Measurements from ENCODE around the gene SLK. TPM values are rescaled to one million over a fixed set of nuclear protein-coding genes. Genes with fewer than 3 reads are reported as not detected.

Gene SLK
- total RNA-seq, 1 donor from 2014 or later = 26.7 TPM

GRCh38 chr10:103980288-103980906 is 13.5 kb downstream of the SLK start:
- intact Hi-C loops (cut with micrococcal nuclease) = no loop called here
- no peaks in the 10 kb centered on the region for H3K9me3 Mint-ChIP-seq
- no peaks in the 10 kb centered on the region for H3K27me3 Mint-ChIP-seq (ENCODE audit: low read depth)
- no peak overlapping the region for H3K4me3 Mint-ChIP-seq (ENCODE audit: low read depth)
- H3K27ac Mint-ChIP-seq = no peak overlapping the region
- peaks cover 6% of the 10 kb centered on the region for H3K36me3 Mint-ChIP-seq (ENCODE audit: low read depth)
- H3K4me1 Mint-ChIP-seq (ENCODE audit: low read depth) = peaks cover 47% of the 10 kb centered on the region
- DNase-seq (ENCODE audit: low spot score) = no peak

GRCh38 chr10:103982639-103983038 is 15.7 kb downstream of the SLK start:
- Mint-ChIP-seq H3K36me3 (ENCODE audit: low read depth) (peaks cover 6% of the 10 kb centered on the region), H3K9me3 (no peaks in the 10 kb centered on the region), H3K4me1 (ENCODE audit: low read depth) (peaks cover 54% of the 10 kb centered on the region), H3K27ac (no peak overlapping the region), H3K27me3 (ENCODE audit: low read depth) (no peaks in the 10 kb centered on the region), H3K4me3 (ENCODE audit: low read depth) (no peak overlapping the region)
- intact Hi-C loops (cut with micrococcal nuclease) = loop anchor here (2.0 kb wide), 1 partner anchor 14 kb away; no protein-coding TSS in a partner anchor
- DNase-seq (ENCODE audit: low spot score) = no peak

GRCh38 chr10:103983367-103983911 is 16.5 kb downstream of the SLK start:
- Mint-ChIP-seq H3K4me1 (ENCODE audit: low read depth) (peaks cover 59% of the 10 kb centered on the region), H3K36me3 (ENCODE audit: low read depth) (peaks cover 6% of the 10 kb centered on the region), H3K27me3 (ENCODE audit: low read depth) (no peaks in the 10 kb centered on the region), H3K9me3 (no peaks in the 10 kb centered on the region), H3K4me3 (ENCODE audit: low read depth) (peak overlapping the region; percentile 61), H3K27ac (peak overlapping the region; percentile 83)
- intact Hi-C loops (cut with micrococcal nuclease) = loop anchor here (2.0 kb wide), 1 partner anchor 15 kb away; no protein-coding TSS in a partner anchor
- DNase-seq (ENCODE audit: low spot score) = no peak

GRCh38 chr10:103985726-103986125 is 18.8 kb downstream of the SLK start:
- peaks cover 54% of the 10 kb centered on the region for H3K4me1 Mint-ChIP-seq (ENCODE audit: low read depth)
- H3K9me3 Mint-ChIP-seq = no peaks in the 10 kb centered on the region
- peaks cover 8% of the 10 kb centered on the region for H3K36me3 Mint-ChIP-seq (ENCODE audit: low read depth)
- intact Hi-C loops (cut with micrococcal nuclease) = no loop called here
- H3K27ac Mint-ChIP-seq = no peak overlapping the region
- no peak for DNase-seq (ENCODE audit: low spot score)
- H3K27me3 Mint-ChIP-seq (ENCODE audit: low read depth) = no peaks in the 10 kb centered on the region
- no peak overlapping the region for H3K4me3 Mint-ChIP-seq (ENCODE audit: low read depth)

- Mint-ChIP-seq H3K9me3 (no peaks in the 10 kb centered on the region), H3K27ac (no peak overlapping the region), H3K4me1 (ENCODE audit: low read depth) (peaks cover 49% of the 10 kb centered on the region), H3K36me3 (ENCODE audit: low read depth) (peaks cover 10% of the 10 kb centered on the region), H3K27me3 (ENCODE audit: low read depth) (no peaks in the 10 kb centered on the region), H3K4me3 (ENCODE audit: low read depth) (no peak overlapping the region)
- no peak for DNase-seq (ENCODE audit: low spot score)
- intact Hi-C loops (cut with micrococcal nuclease) = no loop called here
Measured at GRCh38 chr10:103986360-103986759, 19.4 kb downstream of the SLK start.

- Mint-ChIP-seq H3K4me1 (ENCODE audit: low read depth) (peaks cover 26% of the 10 kb centered on the region), H3K27me3 (ENCODE audit: low read depth) (no peaks in the 10 kb centered on the region), H3K27ac (no peak overlapping the region), H3K9me3 (no peaks in the 10 kb centered on the region), H3K4me3 (ENCODE audit: low read depth) (no peak overlapping the region), H3K36me3 (ENCODE audit: low read depth) (peaks cover 28% of the 10 kb centered on the region)
- intact Hi-C loops (cut with micrococcal nuclease) = no loop called here
- DNase-seq (ENCODE audit: low spot score) = no peak
Measured at GRCh38 chr10:103990121-103990520, 23.2 kb downstream of the SLK start.

- Mint-ChIP-seq H3K9me3 (no peaks in the 10 kb centered on the region), H3K36me3 (ENCODE audit: low read depth) (peaks cover 29% of the 10 kb centered on the region), H3K27me3 (ENCODE audit: low read depth) (no peaks in the 10 kb centered on the region), H3K27ac (no peak overlapping the region), H3K4me1 (ENCODE audit: low read depth) (peaks cover 25% of the 10 kb centered on the region), H3K4me3 (ENCODE audit: low read depth) (no peak overlapping the region)
- intact Hi-C loops (cut with micrococcal nuclease) = no loop called here
- no peak for DNase-seq (ENCODE audit: low spot score)
Measured at GRCh38 chr10:103990531-103990930, 23.6 kb downstream of the SLK start.

GRCh38 chr10:103991393-103992128 is 24.6 kb downstream of the SLK start:
- Mint-ChIP-seq H3K4me3 (ENCODE audit: low read depth) (no peak overlapping the region), H3K36me3 (ENCODE audit: low read depth) (peaks cover 30% of the 10 kb centered on the region), H3K9me3 (no peaks in the 10 kb centered on the region), H3K27me3 (ENCODE audit: low read depth) (no peaks in the 10 kb centered on the region), H3K27ac (no peak overlapping the region), H3K4me1 (ENCODE audit: low read depth) (peaks cover 21% of the 10 kb centered on the region)
- intact Hi-C loops (cut with micrococcal nuclease) = no loop called here
- no peak for DNase-seq (ENCODE audit: low spot score)

GRCh38 chr10:103995134-103995533 is 28.2 kb downstream of the SLK start:
- H3K9me3 Mint-ChIP-seq = no peaks in the 10 kb centered on the region
- H3K36me3 Mint-ChIP-seq (ENCODE audit: low read depth) = peaks cover 47% of the 10 kb centered on the region
- no peak overlapping the region for H3K27ac Mint-ChIP-seq
- no peak for DNase-seq (ENCODE audit: low spot score)
- H3K4me1 Mint-ChIP-seq (ENCODE audit: low read depth) = peaks cover 15% of the 10 kb centered on the region
- intact Hi-C loops (cut with micrococcal nuclease) = no loop called here
- H3K4me3 Mint-ChIP-seq (ENCODE audit: low read depth) = no peak overlapping the region
- no peaks in the 10 kb centered on the region for H3K27me3 Mint-ChIP-seq (ENCODE audit: low read depth)

GRCh38 chr10:103998805-103999204 is 31.9 kb downstream of the SLK start:
- Mint-ChIP-seq H3K4me3 (ENCODE audit: low read depth) (no peak overlapping the region), H3K27me3 (ENCODE audit: low read depth) (no peaks in the 10 kb centered on the region), H3K27ac (no peak overlapping the region), H3K9me3 (no peaks in the 10 kb centered on the region), H3K36me3 (ENCODE audit: low read depth) (peaks cover 58% of the 10 kb centered on the region), H3K4me1 (ENCODE audit: low read depth) (peaks cover 22% of the 10 kb centered on the region)
- no peak for DNase-seq (ENCODE audit: low spot score)
- intact Hi-C loops (cut with micrococcal nuclease) = no loop called here

GRCh38 chr10:104002911-104003310 is 36.0 kb downstream of the SLK start:
- no peak for DNase-seq (ENCODE audit: low spot score)
- no peaks in the 10 kb centered on the region for H3K9me3 Mint-ChIP-seq
- peaks cover 12% of the 10 kb centered on the region for H3K4me1 Mint-ChIP-seq (ENCODE audit: low read depth)
- H3K4me3 Mint-ChIP-seq (ENCODE audit: low read depth) = no peak overlapping the region
- H3K36me3 Mint-ChIP-seq (ENCODE audit: low read depth) = peaks cover 57% of the 10 kb centered on the region
- H3K27me3 Mint-ChIP-seq (ENCODE audit: low read depth) = no peaks in the 10 kb centered on the region
- intact Hi-C loops (cut with micrococcal nuclease) = no loop called here
- peak overlapping the region; percentile 0 for H3K27ac Mint-ChIP-seq

GRCh38 chr10:104005172-104005863 is 38.4 kb downstream of the SLK start:
- Mint-ChIP-seq H3K9me3 (no peaks in the 10 kb centered on the region), H3K27me3 (ENCODE audit: low read depth) (no peaks in the 10 kb centered on the region), H3K27ac (no peak overlapping the region), H3K4me3 (ENCODE audit: low read depth) (no peak overlapping the region), H3K36me3 (ENCODE audit: low read depth) (peaks cover 50% of the 10 kb centered on the region), H3K4me1 (ENCODE audit: low read depth) (peaks cover 12% of the 10 kb centered on the region)
- DNase-seq (ENCODE audit: low spot score) = no peak
- intact Hi-C loops (cut with micrococcal nuclease) = no loop called here

- H3K9me3 Mint-ChIP-seq = no peaks in the 10 kb centered on the region
Measured at GRCh38 chr10:104011904-104012303, 45.0 kb downstream of the SLK start.

More at GRCh38 chr10:104011904-104012303, 45.0 kb downstream of the SLK start:
- Mint-ChIP-seq H3K36me3 (ENCODE audit: low read depth) (peaks cover 34% of the 10 kb centered on the region), H3K4me3 (ENCODE audit: low read depth) (no peak overlapping the region), H3K27me3 (ENCODE audit: low read depth) (no peaks in the 10 kb centered on the region), H3K27ac (no peak overlapping the region), H3K4me1 (ENCODE audit: low read depth) (peaks cover 2% of the 10 kb centered on the region)
- no peak for DNase-seq (ENCODE audit: low spot score)
- intact Hi-C loops (cut with micrococcal nuclease) = no loop called here

Data from activated T-helper 2 cell treated with anti-CD3 and anti-CD28 coated beads, Interferon-gamma antibody, Interleukin-2, Interleukin-4, amounts not matched to agents 10 μg/mL and 5 μg/mL and 100 μg/mL, durations not matched to agents 14 hours and 24 hours and 36 hours (primary cell).